ENCODE data around the gene CDKL4. TPM values are rescaled to one million over a fixed set of nuclear protein-coding genes. Genes with fewer than 3 reads are reported as not detected.

The CDKL4 gene
- under 1 TPM in 1 of 2 experiments, not detected in 1; 0.75 TPM for total RNA-seq
- not detected for polyA plus RNA-seq (2013, experiment 1 of 2)
- polyA plus RNA-seq (2013, experiment 2 of 2), result 0.10 TPM
- 0 to 1.2 (median 0.21) reads per million in 172 experiments for total RNA-seq

- peak within 1 kb of the TSS; percentile 49 for H3K27ac Mint-ChIP-seq
- POLR2A ChIA-PET, result interaction anchor here (0.6 to 1.0 kb wide), 2 partner anchors 27 to 123 kb away, joined by 3 read pairs; partner anchors contain the start of gene SOS1
- TF ChIP-seq CTCF (IDR thresholded peaks at IDR 0.05), result no peak
- H3K4me3 Mint-ChIP-seq, result peak within 1 kb of the TSS; percentile 81
- peaks cover 12% of the 10 kb centered on the region for H3K4me1 ChIP-seq (ENCODE audit: insufficient read depth, low read length)
- no peak within 1 kb of the TSS for H3K27ac ChIP-seq (ENCODE audit: low read depth in 1 of 2, low read length in 2 of 2)
- H3K4me1 Mint-ChIP-seq (ENCODE audit: low read depth), result peaks cover 18% of the 10 kb centered on the region
- no peaks in the 10 kb centered on the region for H3K27me3 ChIP-seq (ENCODE audit: control insufficient read depth in 1 of 2, insufficient read depth in 2 of 2, low read length in 2 of 2)
- DNase-seq (peak in 11 of 14 experiments; percentile 9 to 59 (median 40)), ATAC-seq (ENCODE audit: poor library complexity) (peak; percentile 85)
- H3K27me3 Mint-ChIP-seq, result no peaks in the 10 kb centered on the region
- peaks cover 0 to 4% of the 10 kb centered on the region in 2 experiments for H3K9me3 ChIP-seq (ENCODE audit: control insufficient read depth in 1 of 2, insufficient read depth in 1 of 2, low read length in 2 of 2)
- intact Hi-C loops (cut with DNase I, micrococcal nuclease), result no loop called here
- peak within 1 kb of the TSS; percentile 48 for H3K4me3 ChIP-seq (ENCODE audit: low read length)
- CTCF ChIA-PET, result no interaction called here
- no peaks in the 10 kb centered on the region for H3K36me3 Mint-ChIP-seq (ENCODE audit: low read depth)
- H3K36me3 ChIP-seq (ENCODE audit: insufficient read depth, low read length), result no peaks in the 10 kb centered on the region
- no peaks in the 10 kb centered on the region for H3K9me3 Mint-ChIP-seq
Observed at GRCh38 chr2:39243469-39244123, at the start of gene CDKL4. Gene CDKL4, minus strand, starts transcription at chr2:39243970.

- Mint-ChIP-seq H3K27me3 (no peaks in the 10 kb centered on the region), H3K9me3 (no peaks in the 10 kb centered on the region), H3K36me3 (ENCODE audit: low read depth) (peaks cover 53% of the 10 kb centered on the region), H3K4me1 (ENCODE audit: low read depth) (no peaks in the 10 kb centered on the region), H3K4me3 (no peak overlapping the region), H3K27ac (no peak overlapping the region)
- Histone ChIP-seq H3K27ac (ENCODE audit: low read depth in 1 of 2, low read length in 2 of 2) (no peak overlapping the region), H3K36me3 (ENCODE audit: insufficient read depth, low read length) (peaks cover 21% of the 10 kb centered on the region), H3K4me3 (ENCODE audit: low read length) (no peak overlapping the region), H3K4me1 (ENCODE audit: insufficient read depth, low read length) (no peaks in the 10 kb centered on the region), H3K27me3 (ENCODE audit: control insufficient read depth in 1 of 2, insufficient read depth in 2 of 2, low read length in 2 of 2) (no peaks in the 10 kb centered on the region), H3K9me3 (ENCODE audit: control insufficient read depth in 1 of 2, insufficient read depth in 1 of 2, low read length in 2 of 2) (no peaks in the 10 kb centered on the region)
- ChIA-PET CTCF (no interaction called here), POLR2A (no interaction called here)
- intact Hi-C loops (cut with DNase I, micrococcal nuclease), result no loop called here
- TF ChIP-seq CTCF (IDR thresholded peaks at IDR 0.05), result no peak
- ATAC-seq (ENCODE audit: poor library complexity) (no peak), DNase-seq (no peak)
Observed at GRCh38 chr2:39290433-39290832, 46.7 kb upstream of the CDKL4 start.

- Mint-ChIP-seq H3K4me3 (no peak overlapping the region), H3K9me3 (no peaks in the 10 kb centered on the region), H3K4me1 (ENCODE audit: low read depth) (no peaks in the 10 kb centered on the region), H3K36me3 (ENCODE audit: low read depth) (peaks cover 57% of the 10 kb centered on the region), H3K27ac (no peak overlapping the region), H3K27me3 (no peaks in the 10 kb centered on the region)
- no peaks in the 10 kb centered on the region for H3K27me3 ChIP-seq (ENCODE audit: control insufficient read depth in 1 of 2, insufficient read depth in 2 of 2, low read length in 2 of 2)
- no peaks in the 10 kb centered on the region for H3K4me1 ChIP-seq (ENCODE audit: insufficient read depth, low read length)
- no peak overlapping the region for H3K4me3 ChIP-seq (ENCODE audit: low read length)
- intact Hi-C loops (cut with DNase I, micrococcal nuclease), result no loop called here
- POLR2A ChIA-PET, result no interaction called here
- CTCF ChIA-PET, result no interaction called here
- no peak overlapping the region for H3K27ac ChIP-seq (ENCODE audit: low read depth in 1 of 2, low read length in 2 of 2)
- H3K9me3 ChIP-seq (ENCODE audit: control insufficient read depth in 1 of 2, insufficient read depth in 1 of 2, low read length in 2 of 2), result no peaks in the 10 kb centered on the region
- peaks cover 24% of the 10 kb centered on the region for H3K36me3 ChIP-seq (ENCODE audit: insufficient read depth, low read length)
- TF ChIP-seq CTCF (IDR thresholded peaks at IDR 0.05), result no peak
- no peak for DNase-seq
- ATAC-seq (ENCODE audit: poor library complexity), result no peak
Observed at GRCh38 chr2:39289609-39290008, 45.8 kb upstream of the CDKL4 start.
